ENCODE results near the gene CHL1.

The CHL1 gene

DNA sequence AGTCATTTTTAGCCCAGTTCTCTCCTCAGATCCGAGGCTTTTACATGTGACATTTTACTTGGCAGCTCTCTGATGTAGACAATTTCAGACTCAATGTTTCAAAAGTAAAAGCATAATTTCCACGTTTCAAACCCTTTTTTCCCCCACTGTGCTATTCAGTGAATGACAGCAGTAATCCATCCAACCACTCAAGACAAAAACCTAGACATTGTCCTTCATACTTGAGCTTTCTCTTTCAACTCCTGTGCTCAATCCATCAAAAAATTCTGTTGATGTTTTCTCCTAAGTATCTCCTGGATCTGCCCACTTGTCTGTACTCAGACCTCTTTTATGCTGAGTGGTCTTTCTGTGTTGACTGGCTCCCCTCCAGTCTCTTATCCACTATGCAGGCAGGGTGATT lies 214.7 kb downstream of the CHL1 start:
- no peak for DNase-seq

- no peak for DNase-seq
Observed at GRCh38 chr3:414063-414462, 217.5 kb downstream of the CHL1 start.

- DNase-seq = no peak
Observed at GRCh38 chr3:418239-418929, 221.8 kb downstream of the CHL1 start.

DNA sequence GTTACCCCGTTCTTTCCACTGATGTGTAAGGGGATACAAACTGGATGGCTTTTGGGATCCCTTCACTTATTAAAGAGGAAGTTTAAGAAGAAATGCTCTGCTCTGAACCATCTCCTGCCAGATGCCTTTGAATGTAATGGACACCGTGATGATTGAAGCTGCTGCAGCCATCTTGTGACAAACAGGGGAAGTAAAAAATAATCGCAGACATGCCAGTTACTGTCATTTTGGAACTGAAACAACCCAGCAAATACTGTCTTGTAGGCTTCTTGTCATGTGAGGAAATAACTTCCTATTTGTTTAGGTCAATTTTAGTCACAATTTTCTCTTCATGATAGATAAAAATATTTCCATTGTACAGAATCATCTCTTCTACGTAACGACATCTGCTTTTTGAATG lies 224.0 kb downstream of the CHL1 start:
- DNase-seq = no peak

GRCh38 chr3:425079-425478 lies 228.5 kb downstream of the CHL1 start:
- DNase-seq = peak; percentile 48

DNA sequence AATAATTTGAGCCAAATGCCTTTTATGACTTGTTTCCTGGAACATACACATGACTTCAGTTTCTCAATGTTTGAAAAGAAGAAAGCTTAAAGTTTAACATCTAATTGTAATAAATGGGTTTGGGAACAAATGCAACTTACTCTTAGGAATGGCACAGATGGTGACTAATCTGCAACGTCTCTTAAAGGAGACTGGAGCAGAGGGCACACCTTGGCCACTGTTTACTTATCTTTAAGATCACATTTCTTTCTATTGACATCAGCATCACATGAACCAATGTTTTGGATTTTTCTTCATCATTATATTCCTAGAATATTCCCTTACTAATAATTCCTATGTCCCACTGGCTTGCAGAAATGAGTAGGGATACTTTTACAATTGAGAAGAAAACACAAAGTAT lies 229.5 kb downstream of the CHL1 start:
- DNase-seq = no peak

DNA sequence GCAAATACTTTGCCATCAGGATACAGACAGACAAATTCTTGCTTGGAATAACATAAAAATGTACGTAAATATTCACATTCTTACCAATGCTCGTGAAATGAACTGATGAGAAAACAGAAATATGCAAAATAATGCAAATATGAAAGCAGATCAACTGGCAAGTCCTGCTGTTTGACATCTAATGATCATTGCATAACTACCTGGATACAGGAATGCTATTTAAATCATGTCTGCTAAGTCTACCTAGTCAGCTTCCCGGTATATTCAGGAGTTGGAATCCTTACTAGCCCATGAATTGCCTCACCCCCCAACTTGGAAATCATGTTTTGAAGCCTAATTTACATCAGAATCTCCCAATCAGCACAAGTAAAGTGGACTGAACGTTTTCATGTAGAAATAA lies 230.6 kb downstream of the CHL1 start:
- no peak for DNase-seq

GRCh38 chr3:430186-430585 lies 233.6 kb downstream of the CHL1 start:
- DNase-seq = no peak

DNA sequence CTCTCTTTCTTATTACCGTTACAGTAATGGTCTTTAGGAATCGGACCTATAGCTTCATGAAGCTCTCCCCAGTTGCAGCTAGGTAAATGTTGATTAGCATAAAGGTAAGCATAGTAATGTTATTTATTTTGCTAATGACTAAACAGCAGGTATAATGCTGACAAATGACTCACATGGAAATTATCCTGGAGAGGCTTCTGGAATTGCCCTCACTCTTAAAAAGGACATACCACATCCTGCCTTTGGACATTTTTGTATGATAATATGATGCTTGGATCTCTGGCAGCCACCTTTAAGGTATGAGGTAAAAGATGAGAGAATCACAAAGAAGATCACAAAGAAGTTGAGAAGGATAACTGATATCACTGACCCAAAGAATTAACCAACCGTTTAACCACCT lies 238.6 kb downstream of the CHL1 start:
- no peak for DNase-seq

DNA sequence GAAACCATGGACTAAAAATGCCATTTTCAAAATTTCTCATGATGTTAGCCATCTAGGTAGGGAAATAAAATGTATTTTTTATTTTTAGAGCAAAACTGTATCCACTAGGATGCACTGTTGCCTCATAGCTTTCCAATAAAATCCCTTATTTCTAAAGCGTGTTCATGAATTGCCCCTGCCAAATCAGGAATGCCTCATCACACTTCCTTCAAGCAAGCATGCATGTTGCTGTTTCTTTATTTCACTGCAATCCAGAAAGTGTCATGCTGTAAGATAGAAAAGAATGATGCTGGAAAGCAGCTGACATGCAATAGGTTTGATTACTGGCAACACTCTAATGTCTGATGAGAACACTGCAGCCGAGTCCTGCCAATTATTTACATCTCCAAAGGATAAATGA lies 239.5 kb downstream of the CHL1 start:
- no peak for DNase-seq

DNA sequence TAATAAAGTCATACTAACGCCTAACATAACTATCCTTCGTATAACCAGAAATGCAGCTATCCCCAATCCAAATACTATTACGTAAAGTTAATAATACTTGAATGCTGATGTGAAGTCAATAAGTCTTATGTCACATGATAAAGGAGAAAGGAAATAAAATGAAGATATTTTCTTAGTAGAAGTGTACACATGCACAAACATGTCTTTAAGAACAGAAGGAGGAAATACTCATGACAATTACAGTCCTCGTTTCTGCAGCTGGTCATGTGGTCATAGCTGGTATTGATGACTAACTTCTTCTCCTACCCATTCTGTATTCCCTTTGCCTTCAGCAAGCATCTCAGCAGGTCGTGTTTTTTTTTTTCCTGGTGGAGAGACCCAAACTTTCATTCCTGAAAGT lies 244.3 kb downstream of the CHL1 start:
- DNase-seq = no peak

GRCh38 chr3:445960-446359 lies 249.4 kb downstream of the CHL1 start:
- DNase-seq = no peak

- no peak for DNase-seq
Observed at GRCh38 chr3:447671-448070, 251.1 kb downstream of the CHL1 start.

DNA sequence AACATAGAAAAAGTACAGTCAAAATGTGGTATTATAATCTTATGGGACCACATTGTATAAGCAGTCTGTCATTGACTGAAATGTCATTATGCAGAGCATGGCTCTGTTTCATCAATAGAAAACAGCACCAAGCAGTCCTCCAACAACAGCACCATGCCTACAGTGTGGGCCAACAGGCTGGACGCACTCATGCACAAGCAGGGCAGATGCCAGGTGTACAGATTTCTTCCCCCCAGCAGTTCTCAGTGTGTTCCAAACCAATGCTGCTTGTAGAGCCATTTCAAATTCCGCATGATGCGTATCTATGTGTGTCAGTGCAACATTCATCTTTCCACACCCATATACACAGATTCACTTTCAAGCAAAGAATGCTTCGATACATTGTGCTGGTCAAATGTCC lies 253.1 kb downstream of the CHL1 start:
- DNase-seq = no peak

GRCh38 chr3:452221-452620 lies 255.7 kb downstream of the CHL1 start:
- no peak for DNase-seq

DNA sequence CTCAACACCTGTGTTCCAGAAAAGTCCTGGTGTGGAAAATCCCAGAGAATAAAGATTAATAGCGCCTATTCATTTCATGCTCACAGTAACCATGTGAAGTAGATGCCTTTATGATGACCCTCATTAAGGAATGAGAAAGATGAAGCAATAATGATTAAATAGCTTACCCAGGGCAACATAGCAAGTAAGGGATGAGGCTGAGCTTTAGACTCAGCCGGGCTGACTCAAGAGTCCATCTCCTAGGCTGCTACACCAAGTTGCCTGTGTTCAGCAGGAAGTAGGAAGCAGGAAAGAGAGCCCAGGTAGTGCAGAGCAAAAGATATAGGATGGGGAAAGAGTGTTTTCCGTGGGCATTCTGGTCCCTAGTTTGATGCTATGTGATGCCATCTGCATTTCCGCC lies 256.5 kb downstream of the CHL1 start:
- no peak for DNase-seq

- DNase-seq = no peak
Observed at GRCh38 chr3:454986-455385, 258.4 kb downstream of the CHL1 start.

DNA sequence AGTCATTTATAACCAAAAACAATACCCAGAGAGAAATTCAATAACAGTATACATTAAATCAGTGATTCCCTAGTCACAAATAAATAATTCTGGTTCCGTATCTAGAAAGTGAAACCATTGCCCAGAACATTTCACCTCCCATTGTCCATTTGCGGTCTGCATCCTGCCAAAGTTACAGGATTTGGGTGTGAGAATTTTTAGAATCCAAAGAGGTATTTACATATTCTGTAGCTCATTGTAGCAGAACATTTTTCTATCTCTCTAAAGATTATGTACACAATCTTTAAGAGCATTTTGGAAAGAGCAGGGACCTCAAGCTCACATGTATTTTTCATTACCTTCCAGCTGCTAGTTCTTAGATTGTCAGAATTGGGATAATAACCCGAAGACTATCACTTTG lies 261.6 kb downstream of the CHL1 start:
- no peak for DNase-seq

DNA sequence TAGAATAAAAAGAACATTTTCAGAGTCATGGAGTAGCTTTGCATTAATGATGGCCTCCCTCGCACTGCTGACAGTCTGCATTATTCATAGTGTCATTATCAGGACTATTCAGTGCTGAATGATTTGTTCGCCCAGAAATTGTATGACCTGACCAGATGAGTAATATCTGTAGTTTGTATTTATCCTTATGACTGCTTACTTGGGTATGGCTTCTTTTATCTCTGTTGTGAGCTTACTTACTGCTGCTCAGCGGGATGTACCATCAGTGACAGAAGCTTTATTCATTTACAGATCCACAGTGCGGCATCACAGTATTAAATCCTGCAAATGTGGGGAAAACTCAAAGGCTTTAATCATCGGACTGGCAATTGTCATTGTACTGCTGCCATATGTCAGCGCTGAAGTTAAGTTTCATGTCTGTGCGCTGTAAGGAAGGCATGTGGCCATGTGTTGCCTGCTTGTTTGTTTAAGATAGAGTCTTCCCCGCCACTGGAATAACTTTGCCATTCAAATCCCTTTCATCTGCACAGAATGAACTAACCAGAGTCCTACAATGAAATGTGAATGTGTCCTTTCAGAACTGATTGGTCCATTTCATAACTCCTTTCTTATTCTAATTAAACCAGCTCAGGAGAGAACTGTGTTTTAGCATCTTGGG lies 262.2 kb downstream of the CHL1 start:
- no peak for DNase-seq
